Measurements from ENCODE around the gene KCTD17.

KCTD17 gene

DNA sequence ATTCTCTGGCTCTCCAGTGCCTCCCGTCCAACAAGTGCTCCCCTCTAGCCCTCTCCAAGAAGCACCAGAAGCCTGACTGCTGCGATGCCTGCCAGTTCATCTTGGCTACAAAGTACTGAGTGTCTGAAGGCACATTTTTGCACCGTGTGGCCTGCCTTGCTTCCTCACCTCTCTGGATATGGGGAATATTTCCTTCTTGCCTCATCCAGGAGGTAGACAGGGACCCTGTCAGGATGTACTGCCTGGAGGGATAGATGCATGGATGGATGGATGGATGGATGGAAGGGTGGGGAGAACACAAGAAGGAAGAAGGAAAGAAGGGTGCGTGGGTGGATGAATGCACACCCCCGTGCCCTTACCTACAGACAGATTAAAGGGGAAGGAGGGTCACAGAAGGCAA is 27.6 kb downstream of the KCTD17 start:
- DNase-seq (ENCODE audit: low read depth): no peak

DNA sequence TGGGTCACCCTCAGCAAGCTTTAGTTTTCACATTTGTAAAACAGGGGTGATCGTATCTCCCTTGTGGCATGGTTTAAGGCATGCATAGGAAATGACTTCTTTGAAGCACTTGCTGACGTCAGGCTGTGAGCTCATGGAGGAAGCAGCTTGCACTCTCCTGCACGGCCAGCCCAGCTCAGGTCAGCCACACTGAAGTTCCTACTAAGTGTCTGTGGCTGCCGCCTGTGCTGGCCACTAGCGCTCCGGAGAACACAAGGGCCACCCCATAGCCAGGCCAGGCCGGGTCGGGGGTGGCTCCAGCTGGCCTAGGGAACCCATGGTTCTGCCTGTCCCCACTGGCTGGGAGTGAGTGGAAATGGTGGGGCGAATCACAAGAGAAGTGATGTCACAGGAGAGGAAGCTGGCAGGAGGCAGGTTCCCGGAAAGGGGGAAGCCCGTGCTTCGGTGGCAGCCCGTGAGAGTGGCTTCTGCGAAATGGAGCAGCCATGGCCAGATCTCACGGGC is 28.2 kb downstream of the KCTD17 start:
- peak; percentile 50 for DNase-seq (ENCODE audit: low read depth)

DNA sequence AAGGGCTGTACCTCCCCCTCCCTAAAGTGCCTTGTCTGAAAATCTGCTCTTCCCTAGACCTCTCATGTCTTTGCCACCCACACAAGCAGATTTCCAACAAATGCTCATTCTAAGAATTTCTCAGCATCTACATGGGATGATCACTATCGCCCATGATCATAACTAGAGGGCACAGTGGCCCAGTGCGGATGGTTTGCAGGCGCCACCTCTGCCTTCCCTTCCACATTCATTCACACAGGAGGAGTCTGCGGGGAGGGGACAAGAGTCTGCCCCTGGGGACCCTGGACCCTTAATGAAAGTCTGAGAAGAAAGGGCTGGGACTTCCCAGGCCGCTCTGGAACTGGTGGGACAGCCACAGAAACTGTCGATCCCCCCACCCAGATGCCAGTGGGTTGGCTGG is 28.9 kb downstream of the KCTD17 start:
- no peak for DNase-seq (ENCODE audit: low read depth)

DNA sequence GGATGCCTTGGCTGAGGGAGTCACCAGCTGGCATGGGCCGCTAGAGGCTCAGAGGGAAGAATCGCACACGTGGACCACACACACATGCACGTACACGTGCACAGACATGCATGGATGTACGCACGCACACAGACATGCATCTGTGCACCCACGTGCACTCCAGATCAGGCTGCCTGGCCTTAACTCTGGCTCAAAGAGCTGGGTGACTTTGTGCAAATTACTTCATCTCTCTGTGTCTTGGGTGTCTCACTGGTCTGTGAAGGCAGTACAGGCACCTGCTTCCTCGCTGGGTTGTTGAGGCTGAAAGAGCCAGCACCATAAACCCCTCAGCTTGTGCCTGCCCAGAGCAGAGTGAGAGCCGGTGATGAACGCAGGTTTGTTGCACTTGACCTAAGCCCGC is 29.3 kb downstream of the KCTD17 start:
- no peak for DNase-seq (ENCODE audit: low read depth)

DNA sequence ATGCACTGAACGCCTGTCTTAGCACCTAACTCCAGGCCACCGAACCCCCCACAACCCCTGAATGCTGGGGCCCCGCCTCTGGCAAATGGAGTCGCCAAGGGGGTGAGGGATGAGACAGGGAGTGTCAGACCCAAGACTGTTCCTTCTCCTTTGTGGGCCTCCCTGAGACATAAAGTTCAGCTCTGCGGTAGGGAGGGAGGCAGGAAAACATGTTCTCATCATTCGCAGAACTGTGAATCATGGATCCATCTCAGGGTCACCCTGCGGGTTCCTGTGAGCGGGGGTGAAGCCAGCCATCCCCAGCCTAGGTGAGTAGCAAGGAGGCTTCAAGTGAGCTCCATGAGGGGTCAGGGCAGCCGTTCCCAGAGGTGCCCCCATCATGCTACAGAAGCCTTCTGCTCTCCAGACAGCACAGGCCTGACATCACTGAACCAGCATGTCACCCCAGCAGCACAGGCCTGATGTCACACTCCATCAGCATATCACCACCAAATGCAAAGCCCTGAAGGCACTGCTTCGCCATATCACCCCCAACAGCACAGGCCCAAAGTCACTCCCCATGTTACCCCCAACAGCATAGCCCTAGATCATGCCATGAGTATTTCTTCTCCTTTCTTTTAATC is 30.8 kb downstream of the KCTD17 start:
- peak; percentile 34 for DNase-seq (ENCODE audit: low read depth)

DNA sequence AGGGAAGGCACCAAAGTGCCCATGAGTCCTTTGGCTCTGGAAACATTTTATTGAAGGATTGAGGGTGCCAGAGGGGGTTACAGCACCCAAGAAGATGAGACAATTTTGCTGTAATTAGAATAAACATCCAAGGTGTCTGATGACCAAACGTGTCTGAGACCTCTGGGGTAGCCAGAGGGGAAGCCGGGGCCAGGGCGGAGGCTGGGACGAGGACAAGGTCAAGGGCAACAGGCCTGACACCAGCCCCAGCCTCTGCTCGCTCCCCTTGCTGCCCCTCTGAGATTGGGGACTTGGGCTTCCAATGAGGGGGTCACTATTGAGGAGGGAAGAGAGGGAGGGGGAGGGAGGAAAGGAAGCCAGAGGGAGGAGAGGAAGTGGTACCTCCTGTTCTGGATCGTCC is 32.4 kb downstream of the KCTD17 start:
- DNase-seq (ENCODE audit: low read depth): no peak

DNA sequence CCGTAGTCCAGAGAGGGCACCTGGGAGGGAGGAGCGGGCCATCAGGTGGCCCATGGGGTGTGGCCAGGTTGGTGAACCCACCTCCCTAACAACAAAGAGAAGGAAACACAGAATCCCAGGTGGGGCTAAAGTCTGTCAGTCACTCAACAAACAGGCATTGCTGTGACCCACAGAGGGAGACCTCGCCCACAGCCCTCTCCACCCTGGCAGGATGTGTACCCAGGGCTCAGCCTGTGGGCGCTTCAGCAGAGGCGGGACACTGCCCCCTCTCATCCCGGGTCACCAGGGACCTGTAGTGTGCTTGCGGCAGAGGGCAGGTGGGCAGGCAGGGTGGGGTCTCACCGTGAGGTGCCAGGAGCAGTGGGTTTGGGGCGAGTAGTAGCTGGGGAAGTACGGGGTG is 32.8 kb downstream of the KCTD17 start:
- no peak for DNase-seq (ENCODE audit: low read depth)

DNA sequence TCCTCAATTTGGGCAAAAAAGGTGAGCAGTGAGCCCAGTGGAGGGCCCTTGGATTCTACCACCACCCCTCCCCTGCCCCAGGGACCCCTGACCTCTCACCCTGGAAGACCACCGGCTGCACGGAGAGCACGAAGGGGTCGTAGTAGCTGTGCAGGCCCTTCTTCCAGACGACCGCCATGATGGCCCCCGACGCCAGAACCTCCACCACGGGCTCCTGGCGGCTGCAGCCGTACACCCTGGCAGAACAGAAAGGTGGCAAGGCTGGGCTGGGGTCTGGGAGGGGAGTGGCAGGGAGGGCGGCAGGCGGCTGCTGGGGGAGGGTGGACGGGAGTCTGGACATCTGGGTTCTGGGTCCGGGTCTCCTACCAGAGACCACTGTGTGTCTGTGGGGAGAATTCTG is 34.6 kb downstream of the KCTD17 start:
- DNase-seq (ENCODE audit: low read depth): no peak

DNA sequence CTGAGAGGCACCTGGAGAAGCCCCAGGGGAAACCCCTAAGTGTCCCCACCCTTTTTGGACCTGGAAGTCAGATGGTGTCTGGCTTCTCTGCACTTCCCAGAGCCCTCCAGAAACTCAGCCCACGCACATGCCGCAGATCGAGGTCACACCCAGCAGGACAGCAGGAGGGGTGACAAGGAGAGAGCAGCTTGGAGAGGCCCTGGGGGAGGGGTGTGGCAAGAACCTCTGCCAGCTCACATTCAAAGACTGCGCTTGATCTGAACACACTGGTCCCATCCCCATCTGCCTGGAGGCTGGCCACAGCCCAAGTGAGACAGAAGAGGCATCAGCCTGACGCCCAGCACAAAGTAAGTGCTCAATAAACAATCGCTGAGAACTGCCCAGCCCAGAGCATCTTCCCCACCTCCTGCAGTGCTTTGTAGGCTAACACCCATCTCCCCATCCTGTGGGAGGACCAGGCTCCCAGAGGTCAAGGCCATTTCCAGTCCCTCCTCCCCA is 36.6 kb downstream of the KCTD17 start:
- DNase-seq (ENCODE audit: low read depth): no peak

DNA sequence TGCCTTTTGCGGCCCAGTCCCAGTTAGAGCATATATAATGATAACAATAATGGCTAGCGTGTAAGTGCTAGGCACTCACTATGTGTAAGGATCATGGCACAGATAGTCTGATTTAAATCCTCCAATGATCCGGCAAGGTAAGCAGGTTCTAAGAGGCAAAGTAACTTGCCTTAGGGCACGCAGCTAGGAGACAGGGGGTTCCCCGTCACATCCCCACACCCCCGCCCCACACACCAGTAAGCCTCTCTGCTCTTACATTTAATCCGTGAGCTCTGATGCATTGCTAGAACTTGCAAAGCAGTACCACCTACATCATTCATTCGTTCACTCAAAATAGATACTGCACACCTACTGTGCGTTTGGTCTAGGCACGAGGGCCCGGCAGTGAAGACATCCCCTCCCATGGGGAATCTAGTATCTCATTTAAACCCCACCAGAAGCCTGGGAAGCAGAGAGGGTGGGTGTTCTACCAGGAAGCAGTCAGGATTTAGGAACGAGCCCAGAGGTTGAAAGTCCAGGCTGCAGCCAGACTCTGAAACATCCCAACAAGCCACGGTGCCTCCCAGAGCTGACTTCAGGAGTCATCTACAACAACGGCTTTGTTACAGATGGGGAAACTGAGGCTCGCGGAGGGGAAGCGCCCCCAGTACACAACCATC is 37.3 kb downstream of the KCTD17 start:
- no peak for DNase-seq (ENCODE audit: low read depth)

DNA sequence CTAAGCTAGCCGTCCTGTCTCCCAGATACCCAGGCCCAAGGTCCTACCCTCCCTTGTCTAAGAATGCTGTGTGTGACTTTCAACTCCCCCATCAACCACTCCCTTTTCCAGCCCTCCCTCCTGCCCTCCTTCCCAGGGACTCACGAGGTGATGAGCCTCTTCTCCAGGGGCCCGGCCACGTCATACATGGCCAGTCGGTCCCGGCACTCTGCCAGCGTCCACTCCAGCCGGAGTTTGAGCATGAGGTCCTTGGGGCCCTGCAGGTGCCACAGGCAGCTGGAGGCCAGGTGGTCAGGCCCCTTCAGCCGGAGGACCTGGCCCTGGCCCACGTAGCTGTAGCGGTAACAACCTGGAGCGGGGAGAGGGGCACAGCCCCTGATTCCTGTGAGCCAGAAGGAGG is 37.9 kb downstream of the KCTD17 start:
- DNase-seq (ENCODE audit: low read depth): no peak

DNA sequence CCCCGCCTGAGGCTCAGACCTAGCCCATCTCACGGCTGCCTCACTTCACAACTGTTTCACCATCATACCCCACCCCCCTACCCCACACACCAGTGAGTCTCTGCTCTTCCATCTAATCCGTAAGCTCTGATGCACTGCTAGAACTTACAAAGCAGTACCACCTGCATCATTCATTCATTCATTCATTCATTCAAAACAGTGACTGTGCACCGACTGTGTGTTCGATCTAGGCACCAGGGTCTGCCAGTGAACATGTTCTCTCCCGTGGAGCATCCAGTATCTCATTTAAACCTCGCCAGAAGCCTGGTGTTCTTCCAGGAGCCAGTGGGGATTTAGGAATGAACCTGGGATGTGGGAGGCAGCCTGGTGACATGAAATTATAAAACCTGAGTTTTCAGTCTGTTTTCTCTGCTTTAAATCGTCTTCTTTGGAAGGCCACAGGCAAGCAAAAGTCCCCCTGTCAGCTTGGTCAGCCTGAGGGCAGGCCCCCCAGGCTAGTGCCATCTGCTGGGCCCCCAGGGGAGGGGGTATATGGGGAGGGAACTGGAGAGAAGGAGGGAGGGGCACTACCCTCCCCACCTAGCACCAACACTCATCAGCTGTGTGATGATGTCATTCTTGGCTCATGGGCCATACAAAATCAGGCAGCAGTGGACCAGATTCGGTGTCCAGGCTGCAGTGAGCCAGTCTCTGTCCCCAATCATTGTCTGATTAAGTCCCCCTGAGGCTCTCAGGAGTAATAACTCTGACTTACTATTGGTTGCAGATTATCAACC is 39.6 kb downstream of the KCTD17 start:
- no peak for DNase-seq (ENCODE audit: low read depth)

DNA sequence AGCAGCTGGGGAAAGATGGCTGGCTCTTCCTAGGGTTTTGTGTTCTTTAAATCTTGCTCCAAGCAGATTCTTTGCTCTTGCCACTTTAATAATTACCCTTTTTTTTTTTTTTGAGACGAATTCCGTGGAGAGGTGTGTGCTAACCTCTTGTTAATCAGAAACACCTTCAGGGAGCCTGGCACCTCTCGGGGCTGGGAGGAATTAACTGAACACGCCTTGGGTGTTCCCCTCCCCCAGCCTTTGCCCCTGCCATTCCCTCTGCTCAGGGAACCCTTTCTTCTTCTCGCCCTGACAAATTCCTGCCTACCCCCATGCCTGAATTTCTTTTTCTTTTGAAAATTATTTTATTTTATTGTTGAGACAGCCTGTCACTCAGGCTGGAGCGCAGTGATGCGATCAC is 40.5 kb downstream of the KCTD17 start:
- no peak for DNase-seq (ENCODE audit: low read depth)

DNA sequence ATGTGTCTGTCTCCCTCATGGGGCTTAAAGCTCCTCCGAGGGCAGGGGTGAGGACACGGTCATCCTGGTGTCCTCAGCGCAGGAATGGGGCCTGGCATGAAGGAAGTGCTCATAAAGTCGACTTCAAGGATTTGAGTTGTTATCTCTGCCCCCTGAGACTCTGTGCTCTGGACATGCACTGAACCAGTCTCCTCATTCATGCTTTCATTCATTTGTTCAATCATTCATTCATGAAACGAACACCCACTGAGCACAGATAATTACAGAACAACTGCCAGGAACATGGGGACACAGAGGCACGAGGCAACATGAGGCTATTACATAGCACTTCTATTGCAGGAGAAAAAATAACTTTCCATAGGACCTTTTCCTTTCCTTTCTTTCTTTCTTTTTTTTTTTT is 41.5 kb downstream of the KCTD17 start:
- no peak for DNase-seq (ENCODE audit: low read depth)

DNA sequence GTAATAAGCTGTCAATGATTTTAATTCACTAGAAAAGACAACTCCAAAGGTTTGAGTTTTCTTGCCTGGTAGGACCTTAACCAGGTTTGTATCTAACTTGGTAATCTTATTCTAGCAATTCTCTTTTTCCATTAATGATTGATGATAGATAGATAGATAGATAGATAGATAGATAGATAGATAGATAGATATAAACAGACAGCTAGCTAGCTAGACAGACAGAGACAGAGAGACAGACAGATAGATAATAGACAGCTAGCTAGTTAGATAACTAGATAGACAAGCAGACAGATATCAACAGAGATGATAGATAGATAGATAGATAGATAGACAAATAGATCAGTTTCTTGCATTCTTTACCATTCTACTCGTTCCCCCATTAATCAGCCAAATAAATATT is 42.7 kb downstream of the KCTD17 start:
- DNase-seq (ENCODE audit: low read depth): no peak

DNA sequence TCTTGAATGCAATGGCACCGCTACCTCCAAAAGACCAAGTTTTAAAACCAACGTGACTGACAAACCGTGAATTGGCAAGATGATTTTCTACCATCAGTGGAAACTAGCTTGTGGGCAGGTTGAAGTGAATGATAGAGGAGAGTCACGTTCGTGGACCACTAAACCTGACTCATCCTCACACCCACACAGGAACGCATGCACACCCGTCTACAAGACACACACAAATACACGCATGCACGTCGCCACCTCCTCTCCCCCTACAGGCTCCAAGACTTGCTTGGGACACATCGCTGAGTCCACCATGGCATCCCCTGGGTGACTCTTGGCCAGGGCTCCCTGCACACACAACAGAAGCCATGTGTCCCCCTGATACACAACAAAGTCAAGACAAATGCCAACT is 43.6 kb downstream of the KCTD17 start:
- DNase-seq (ENCODE audit: low read depth): peak; percentile 58

DNA sequence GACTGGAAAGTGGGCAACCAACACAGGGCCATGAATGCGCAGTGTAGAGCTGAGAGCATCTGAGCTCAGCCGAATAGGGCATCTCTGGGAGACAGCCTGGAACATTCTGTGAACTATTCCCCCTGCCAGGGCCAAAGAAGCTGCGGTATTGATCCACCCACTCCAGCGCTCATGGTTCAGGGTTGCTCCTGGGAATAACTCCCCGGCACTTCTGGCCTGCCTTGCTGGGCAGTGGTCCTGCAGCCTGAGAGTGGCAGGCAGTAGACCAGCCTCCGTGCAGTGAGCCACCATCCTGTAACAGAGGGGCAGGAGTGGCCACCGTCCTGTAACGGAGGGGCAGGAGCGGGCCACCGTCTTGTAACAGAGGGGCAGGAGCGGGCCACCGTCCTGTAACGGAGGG is 45.8 kb downstream of the KCTD17 start:
- DNase-seq (ENCODE audit: low read depth): no peak

DNA sequence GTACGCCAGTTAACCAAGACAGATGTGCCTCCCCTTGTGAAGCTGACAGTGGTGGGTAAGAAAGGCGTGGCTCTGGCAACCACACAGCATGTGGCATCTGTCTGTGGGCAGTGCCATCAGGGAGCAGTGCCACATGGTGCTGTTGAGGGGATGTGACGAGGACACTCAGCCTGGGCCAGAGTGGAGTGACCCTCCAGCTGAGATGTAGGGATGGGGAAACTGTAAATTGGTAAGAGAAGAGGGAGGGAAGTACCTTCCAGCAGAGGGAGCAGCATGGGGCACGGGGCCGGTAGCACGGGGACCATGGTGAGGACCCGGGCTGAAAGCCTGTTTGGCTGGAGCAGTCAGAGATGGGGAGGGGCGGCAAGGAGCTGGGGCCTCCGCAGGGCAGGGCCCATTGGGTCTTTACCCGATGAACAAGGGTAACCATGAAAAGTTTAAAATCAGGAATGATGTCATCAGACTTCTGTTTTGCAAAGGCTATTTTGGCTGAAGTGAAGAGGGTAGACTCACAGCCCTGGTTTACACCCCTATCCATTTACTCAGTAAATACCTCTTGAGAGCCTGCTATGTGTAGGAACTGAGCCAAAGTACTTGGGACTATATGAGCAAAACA is 47.5 kb downstream of the KCTD17 start:
- DNase-seq (ENCODE audit: low read depth): no peak

DNA sequence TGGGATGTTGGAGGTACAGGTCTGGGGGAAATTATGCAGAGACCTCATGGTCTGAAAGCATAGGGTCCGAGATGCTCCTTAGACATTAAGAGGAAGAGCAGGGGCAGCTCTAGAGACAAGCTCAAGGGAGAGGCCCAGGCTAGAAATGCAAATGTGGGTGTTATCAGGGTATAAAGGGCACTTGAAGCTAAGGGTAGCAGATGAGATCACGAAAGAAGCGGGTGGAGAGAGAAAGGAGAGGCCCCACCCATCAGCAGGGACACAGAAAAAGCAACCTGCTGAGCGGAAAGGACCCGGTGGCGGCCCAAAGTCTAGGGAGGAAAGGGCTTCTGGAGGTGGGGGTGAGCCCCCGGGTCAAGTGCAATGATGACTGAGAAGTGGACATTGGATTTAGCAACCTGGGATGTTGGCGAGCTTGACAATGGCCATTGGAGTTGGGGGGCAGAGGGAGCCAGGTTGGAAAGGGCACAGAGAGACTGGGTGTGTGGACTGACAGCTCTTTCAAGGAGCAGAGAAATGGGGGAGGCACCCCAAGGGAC is 49.1 kb downstream of the KCTD17 start:
- no peak for DNase-seq (ENCODE audit: low read depth)

DNA sequence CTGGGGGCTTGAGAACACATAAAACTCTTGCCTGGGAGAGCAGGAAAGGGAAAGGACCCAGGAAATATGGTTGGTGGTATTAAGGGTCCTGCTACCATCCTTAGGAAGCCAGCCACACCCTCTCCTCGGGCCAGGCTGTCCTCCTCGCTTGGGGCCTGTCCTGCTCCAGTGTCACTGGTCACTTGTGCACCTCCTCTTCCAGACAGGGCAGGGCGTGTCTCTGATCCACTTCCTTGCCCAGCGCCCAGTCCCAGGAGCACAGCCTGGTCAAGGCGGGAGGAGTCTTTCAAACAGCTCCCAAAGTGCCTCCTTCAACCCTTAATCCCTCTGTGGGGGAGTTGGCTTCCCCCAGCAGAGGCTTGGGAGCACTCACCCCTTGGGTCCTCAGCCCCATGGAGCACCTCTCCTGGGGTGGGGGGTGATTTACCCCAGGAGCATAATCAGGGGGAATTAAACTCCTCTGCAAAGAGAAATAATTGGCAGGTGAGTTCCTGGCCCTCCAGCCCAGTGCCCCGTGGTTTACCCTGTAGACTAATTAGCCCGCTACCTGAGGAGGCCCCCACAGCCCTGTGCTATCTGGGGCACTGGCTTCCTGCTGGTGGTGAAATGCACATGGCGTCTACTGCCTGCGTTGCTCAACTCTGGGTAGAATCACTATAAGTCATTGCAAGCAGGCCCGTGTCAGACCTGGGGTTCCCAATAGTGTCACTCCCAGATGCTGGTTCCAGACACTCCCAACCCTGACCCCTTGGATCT is 49.9 kb downstream of the KCTD17 start:
- DNase-seq (ENCODE audit: low read depth): no peak

DNA sequence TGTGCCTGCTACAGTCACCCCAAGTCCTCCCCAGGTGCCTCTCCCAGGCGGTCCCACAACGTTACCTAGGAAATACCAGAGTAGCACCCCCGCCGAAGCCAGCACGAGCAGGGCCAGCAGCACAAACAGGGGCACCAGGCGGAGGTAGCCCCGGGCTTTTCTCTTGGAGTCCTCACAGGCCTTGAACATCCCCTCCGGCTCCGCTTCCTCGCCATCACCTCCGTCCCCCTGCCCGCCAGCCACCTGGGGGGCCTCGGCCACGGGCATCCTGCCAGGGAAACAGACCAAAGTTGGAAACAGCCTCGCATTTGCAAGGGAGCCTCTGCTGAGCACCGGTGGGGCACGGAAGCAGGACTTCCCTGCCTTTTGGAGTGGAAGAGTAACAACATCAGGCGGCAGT is 51.6 kb downstream of the KCTD17 start:
- DNase-seq (ENCODE audit: low read depth): no peak
